ES-I3 (cell line): ENCODE measurements around the gene FANCD2.

Source experiments
- H3K36me3 ChIP-seq: 2 replicates; pipeline ENCODE4 v1.6.1; 2013; ENCODE audit warnings: mild to moderate bottlenecking, low read length, control low read depth, moderate library complexity; ENCODE audit not compliant: insufficient read depth
- H3K4me1 ChIP-seq: 2 replicates; pipeline ENCODE4 v1.6.1; 2013; ENCODE audit warnings: mild to moderate bottlenecking, control low read depth, low read length; ENCODE audit not compliant: insufficient read depth
- H3K9ac ChIP-seq: 2 replicates; pipeline ENCODE4 v1.6.1; 2013; ENCODE audit warnings: low read depth, mild to moderate bottlenecking, low read length, moderate library complexity
- H3K9me3 ChIP-seq: 2 replicates; pipeline ENCODE4 v1.6.1; 2013; ENCODE audit warnings: mild to moderate bottlenecking, low read length, moderate library complexity; ENCODE audit not compliant: control insufficient read depth, insufficient read depth

FANCD2 gene

DNA sequence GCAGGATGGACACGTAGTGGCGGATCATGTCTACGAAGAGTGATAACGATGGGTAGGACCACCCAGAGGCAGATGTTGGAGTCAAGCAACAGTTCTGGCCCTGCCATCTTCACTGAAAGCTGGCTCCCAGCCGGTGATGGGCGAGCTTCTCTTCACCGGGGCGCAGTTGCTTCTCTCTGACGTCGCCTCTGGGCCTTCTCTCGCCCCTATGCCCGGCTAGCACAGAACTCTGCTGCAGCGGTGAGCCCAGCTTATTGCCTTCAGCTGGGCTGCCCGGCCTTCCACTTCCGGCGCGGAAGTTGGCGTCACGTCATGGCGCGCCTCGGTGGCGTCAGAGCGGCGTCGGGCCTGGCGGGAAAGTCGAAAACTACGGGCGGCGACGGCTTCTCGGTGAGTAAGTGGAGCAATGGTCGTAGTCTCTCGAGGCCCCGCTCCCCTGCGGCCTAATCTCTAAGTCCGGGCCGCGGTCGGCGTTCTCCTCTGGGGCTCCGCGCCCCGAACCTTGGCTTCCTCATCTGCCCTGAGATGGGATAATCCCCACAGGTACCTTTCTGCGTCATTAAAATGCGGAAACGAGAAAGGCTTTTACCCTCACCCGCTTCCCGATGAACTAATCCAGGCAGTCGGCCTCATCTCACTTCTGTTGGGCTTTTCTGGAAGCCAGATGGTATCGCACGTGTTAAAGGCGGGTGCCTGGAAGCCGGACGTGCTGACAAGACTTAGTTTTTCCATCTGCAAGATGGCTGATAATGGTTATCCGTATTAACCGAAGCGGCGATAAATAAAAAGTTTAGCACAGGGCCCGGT, at the start of gene FANCD2:
Gene FANCD2 (plus strand): TSS at position 354 of the 807 bp plus-strand sequence. CDS start 2,221 bp downstream, outside the sequence.
- H3K36me3 ChIP-seq = 0 out of 2 replicates have a peak, but pooled peaks cover 2% of the 10 kb centered on the region
- H3K9ac ChIP-seq = peak within 1 kb of the TSS; percentile 89
- H3K9me3 ChIP-seq = no peaks in the 10 kb centered on the region
- 0 out of 2 replicates have a peak, but pooled peaks cover 5% of the 10 kb centered on the region for H3K4me1 ChIP-seq

DNA sequence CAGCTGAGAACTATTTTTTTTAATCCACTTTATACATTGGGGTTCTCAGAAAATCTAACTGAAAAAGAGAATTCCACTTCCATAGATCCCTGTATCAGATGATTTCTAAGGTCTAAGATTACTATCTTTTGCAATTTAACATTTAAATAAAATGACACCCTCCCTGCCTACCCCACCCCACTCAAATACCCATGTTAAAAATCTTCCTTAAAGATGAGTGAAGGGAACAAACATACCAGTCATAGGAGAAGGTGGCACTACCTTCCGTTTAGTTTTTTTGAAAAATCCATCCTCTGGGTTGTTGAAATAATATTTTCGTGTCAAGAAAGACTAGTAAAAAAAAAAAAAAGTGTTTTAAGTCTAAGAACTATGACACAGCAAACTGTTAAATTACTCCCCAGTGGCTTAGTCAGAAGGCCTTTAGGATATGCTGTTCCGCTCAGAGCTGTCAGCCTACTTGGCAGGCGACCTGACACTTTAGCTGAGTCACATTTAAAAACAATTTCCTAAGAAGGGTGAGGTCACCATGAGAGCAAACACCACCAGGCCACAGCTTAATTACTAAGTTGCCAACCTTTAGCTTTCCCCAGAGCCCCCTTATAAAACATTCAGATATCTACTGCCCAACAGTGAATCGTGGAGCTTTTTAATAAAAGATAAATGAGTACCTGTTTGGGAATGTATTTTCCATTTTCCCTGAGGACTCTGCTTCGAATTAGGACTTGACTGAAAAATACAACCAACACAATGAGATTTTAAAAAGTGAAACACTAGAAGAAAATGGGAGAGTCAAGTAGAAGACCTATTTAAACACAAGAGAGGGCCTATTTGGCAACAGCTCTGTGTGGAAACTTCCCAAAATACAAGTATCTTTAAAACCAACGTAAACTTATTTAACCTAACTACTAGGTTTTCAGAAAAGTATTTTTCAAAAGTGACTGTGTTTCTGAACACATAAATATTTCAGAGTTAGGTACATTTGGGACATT, 49.2 kb upstream of the FANCD2 start:
- H3K4me1 ChIP-seq = no peaks in the 10 kb centered on the region
- peaks cover 4% of the 10 kb centered on the region for H3K36me3 ChIP-seq
- H3K9me3 ChIP-seq = no peaks in the 10 kb centered on the region
- no peak overlapping the region for H3K9ac ChIP-seq

DNA sequence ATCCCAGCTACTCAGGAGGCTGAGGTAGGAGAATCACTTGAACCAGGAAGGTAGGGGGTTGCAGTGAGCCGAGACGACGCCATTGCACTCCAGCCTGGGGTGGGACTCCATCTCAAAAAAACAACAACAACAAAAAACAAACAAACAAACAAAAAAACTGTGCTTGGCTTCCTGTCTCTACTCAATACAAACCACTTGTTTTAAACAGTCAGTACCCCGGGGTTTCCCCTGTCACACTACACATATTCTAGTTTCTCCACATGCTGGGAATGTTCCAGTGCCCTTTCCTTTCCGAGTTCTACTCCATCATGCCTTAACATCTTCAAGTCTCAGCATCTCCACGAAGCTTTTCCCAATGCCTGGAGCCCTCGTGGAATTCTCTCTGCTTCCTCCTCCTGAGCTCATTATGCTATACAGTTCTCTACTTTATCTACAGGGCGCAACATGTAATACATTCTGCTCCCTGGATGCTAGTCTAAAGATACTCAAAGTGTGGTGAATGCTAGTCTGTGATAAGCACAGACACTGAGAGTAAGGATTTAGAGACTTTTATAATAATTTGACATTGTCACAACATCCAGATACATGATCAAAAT, 47.4 kb upstream of the FANCD2 start:
- H3K36me3 ChIP-seq = no peaks in the 10 kb centered on the region; the same call in 1 of the 2 replicates
- no peaks in the 10 kb centered on the region for H3K4me1 ChIP-seq
- H3K9ac ChIP-seq = no peak overlapping the region
- H3K9me3 ChIP-seq = no peaks in the 10 kb centered on the region

GRCh38 chr3:9980251-9980650, 46.0 kb upstream of the FANCD2 start:
- H3K9me3 ChIP-seq = no peaks in the 10 kb centered on the region
- no peaks in the 10 kb centered on the region; the same call in 1 of the 2 replicates for H3K36me3 ChIP-seq
- H3K9ac ChIP-seq = no peak overlapping the region
- H3K4me1 ChIP-seq = no peaks in the 10 kb centered on the region

DNA sequence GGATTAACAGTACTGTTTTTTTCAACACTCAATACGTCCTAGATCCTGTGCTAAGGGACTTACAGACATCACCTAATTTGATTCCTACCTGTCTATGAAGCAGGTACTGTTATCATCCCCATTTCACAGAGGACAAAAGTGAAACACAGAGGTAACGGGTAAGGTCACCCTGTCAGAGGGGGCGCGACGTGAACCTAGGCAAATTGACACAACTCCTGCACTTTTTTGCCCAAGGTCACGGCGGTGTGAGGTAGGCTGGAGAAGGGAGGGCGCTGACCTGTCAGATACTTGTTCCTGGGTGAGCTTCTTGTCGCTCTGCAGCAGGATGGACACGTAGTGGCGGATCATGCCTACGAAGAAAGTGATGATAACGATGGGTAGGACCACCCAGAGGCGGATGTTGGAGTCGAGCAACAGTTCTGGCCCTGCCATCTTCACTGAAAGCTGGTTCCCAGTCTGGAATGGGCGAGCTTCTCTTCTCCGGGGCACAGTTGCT, 40.0 kb upstream of the FANCD2 start:
- Histone ChIP-seq H3K9ac (peak overlapping the region; percentile 95), H3K9me3 (no peaks in the 10 kb centered on the region), H3K4me1 (no peaks in the 10 kb centered on the region), H3K36me3 (no peaks in the 10 kb centered on the region)

DNA sequence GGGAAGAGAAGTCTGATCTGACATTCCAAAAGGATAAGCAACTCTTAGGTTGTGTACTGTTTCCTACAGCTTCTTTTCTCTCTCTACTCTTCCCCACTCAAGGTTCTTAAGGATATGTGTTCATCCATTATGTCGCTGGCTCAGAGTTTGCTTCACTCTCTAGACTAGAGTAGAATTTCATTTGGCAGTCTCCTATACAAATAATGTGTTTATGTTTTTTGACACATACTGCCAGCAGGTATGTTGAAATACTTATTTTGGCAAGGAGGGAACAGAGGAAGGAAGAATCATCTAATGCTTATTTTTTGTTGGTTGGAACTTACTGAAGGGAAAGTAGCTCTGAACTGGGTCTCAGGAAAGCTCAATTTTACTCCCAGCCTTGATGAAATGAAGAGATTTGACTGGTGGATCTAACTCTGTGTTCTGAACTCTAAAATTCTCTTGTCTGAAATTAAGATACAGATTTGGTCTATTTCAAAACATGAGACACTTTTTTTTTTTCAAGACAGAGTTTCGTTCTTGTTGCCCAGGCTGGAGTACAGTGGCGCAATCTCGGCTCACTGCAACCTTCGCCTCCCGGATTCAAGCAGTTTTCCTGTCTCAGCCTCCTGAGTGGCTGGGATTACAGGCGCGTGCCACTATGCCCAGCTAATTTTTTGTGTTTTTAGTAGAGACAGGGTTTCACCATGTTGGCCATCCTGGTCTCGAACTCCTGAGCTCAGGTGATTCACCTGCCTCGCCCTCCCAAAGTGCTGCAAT, 32.0 kb upstream of the FANCD2 start:
- Histone ChIP-seq H3K36me3 (peaks cover 3% of the 10 kb centered on the region; the same call in 1 of the 2 replicates), H3K9ac (no peak overlapping the region), H3K9me3 (no peaks in the 10 kb centered on the region), H3K4me1 (no peaks in the 10 kb centered on the region)

DNA sequence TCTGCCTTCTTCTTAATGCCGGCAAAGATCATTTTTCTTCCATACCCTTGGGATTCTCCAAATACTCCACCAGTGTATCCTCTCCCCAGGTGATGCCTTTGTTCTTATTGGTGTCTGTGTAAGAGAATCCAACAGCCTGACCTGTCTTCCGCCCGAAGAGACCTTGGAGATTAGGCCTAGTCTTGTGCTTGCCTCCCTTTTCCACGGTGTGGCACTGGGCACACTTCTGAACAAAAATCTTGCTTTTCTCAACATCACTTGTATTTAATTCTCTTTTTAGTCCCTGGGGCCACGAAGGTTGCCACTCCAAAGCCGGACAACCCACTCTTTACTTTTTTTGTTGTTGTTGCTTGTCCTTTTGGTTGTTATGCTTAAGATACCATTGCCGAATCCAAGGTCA, 25.6 kb upstream of the FANCD2 start:
- H3K36me3 ChIP-seq = peaks cover 11% of the 10 kb centered on the region; the same call in 1 of the 2 replicates

DNA sequence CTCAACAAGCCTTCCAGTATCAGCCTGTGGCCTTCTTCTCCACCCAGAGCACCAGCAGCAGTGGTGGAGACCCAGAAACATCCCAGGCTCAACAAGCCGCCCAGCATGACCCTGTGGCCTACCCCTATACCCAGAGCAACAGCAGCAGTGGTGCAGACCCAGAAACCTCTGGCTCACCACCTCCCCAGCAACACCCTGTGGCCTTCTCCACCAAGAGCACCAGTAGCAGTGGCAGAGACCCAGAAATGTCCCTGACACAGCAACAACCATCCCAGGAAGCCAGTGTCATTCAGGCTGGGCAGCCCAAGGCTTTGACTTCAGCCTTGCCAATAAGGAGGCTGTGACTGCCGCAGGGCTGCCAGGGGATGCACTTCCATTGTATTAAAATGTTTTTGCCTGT, 23.3 kb upstream of the FANCD2 start:
- H3K36me3 ChIP-seq = peaks cover 8% of the 10 kb centered on the region; the same call in 1 of the 2 replicates
- H3K9me3 ChIP-seq = no peaks in the 10 kb centered on the region
- no peak overlapping the region for H3K9ac ChIP-seq
- H3K4me1 ChIP-seq = no peaks in the 10 kb centered on the region

More for the DNA sequence above, 25.6 kb upstream of the FANCD2 start:
- no peaks in the 10 kb centered on the region for H3K4me1 ChIP-seq
- H3K9me3 ChIP-seq = no peaks in the 10 kb centered on the region
- H3K9ac ChIP-seq = no peak overlapping the region

- 0 out of 2 replicates have a peak, but pooled peaks cover 6% of the 10 kb centered on the region for H3K36me3 ChIP-seq
- no peak overlapping the region for H3K9ac ChIP-seq
- no peaks in the 10 kb centered on the region for H3K4me1 ChIP-seq
- no peaks in the 10 kb centered on the region for H3K9me3 ChIP-seq
Observed at GRCh38 chr3:10004506-10004905, 21.7 kb upstream of the FANCD2 start.

- H3K9ac ChIP-seq = no peak overlapping the region
- no peaks in the 10 kb centered on the region for H3K4me1 ChIP-seq
- no peaks in the 10 kb centered on the region for H3K9me3 ChIP-seq
- H3K36me3 ChIP-seq = 0 out of 2 replicates have a peak, but pooled peaks cover 4% of the 10 kb centered on the region
Observed at GRCh38 chr3:10004960-10005564, 21.2 kb upstream of the FANCD2 start.

- H3K36me3 ChIP-seq = 0 out of 2 replicates have a peak, but pooled peaks cover 4% of the 10 kb centered on the region
- H3K9ac ChIP-seq = no peak overlapping the region
- no peaks in the 10 kb centered on the region for H3K9me3 ChIP-seq
- H3K4me1 ChIP-seq = peaks cover 3% of the 10 kb centered on the region; the same call in 1 of the 2 replicates
Observed at GRCh38 chr3:10006048-10006761, 20.0 kb upstream of the FANCD2 start.

GRCh38 chr3:10006762-10007090, 19.5 kb upstream of the FANCD2 start:
- 0 out of 2 replicates have a peak, but pooled peaks cover 4% of the 10 kb centered on the region for H3K36me3 ChIP-seq
- no peaks in the 10 kb centered on the region for H3K9me3 ChIP-seq
- H3K9ac ChIP-seq = no peak overlapping the region
- H3K4me1 ChIP-seq = peaks cover 3% of the 10 kb centered on the region; the same call in 1 of the 2 replicates
